HepG2 (cell line): ENCODE measurements around the gene TIMP4. TPM values are rescaled to one million over a fixed set of nuclear protein-coding genes. Genes with fewer than 3 reads are reported as not detected.

Experiments
- ATAC-seq: fragments of 200-7000 bp; cut with Tn5 transposase; 3 replicates; pipeline ENCODE4 v1.9.1; 2020; ENCODE audit warnings: mild to moderate bottlenecking, moderate library complexity
- BruUV-seq: library from RNA; stranded (reverse); fragments of 400-500 nt; replicated peaks from 2 replicates; lab custom pipeline; 2021; lab: Mats Ljungman, UMichigan
- CTCF ChIA-PET: fragments of 300-600 bp; formaldehyde crosslinking; extraction: SDS; loops from one replicate; lab custom pipeline; 2021; ENCODE audit warnings: low total read pairs, inconsistent platforms, low intra/inter-chr PET ratio; lab: Yijun Ruan, JAX
- POLR2A ChIA-PET: fragments of 350-600 bp; sonication (Branson Sonifier 250); formaldehyde crosslinking; loops from one replicate; lab custom pipeline; 2020; ENCODE audit warnings: antibody characterized with exemption, inconsistent platforms; lab: Yijun Ruan, JAX
- DNase-seq: peaks from one replicate; pipeline ENCODE4 v3.0.0-alpha.2; 2015; ENCODE audit warnings: low spot score
- FAIRE-seq: peaks from 3 replicates; lab custom pipeline; 2011; peaks lifted over from hg19 to GRCh38; lab: Jason Lieb, UNC
- H2AFZ ChIP-seq: one replicate; pipeline ENCODE4 v1.6.1; 2011; ENCODE audit warnings: low read length, inconsistent platforms
- H3K27ac ChIP-seq: fragments of 300-600 bp; 3 replicates; pipeline ENCODE4 v1.8.0; 2011; ENCODE audit warnings: mixed run types, mild to moderate bottlenecking, mixed read lengths, low read length, inconsistent platforms; ENCODE audit not compliant: insufficient read depth; ENCODE audit errors: extremely low read length
- H3K27me3 ChIP-seq, 2 experiments: fragments of 200-600 bp in 1 of 2; 2 replicates in 1 of 2; 3 replicates in 1 of 2; pipeline versions ENCODE4 v1.6.0 to v1.8.0; 2011; ENCODE audit warnings: low read length in 2 of 2, mild to moderate bottlenecking in 2 of 2, moderate library complexity in 2 of 2, inconsistent platforms in 1 of 2; ENCODE audit not compliant: insufficient read depth in 2 of 2, control insufficient read depth in 1 of 2
- H3K36me3 ChIP-seq, 2 experiments: fragments of 200-600 bp in 1 of 2; replicated peaks in 1 of 2; 2 replicates in 1 of 2; 3 replicates in 1 of 2; pipeline versions ENCODE4 v1.5.1 to v1.8.0; 2011; ENCODE audit warnings: low read length in 2 of 2, inconsistent platforms in 1 of 2; ENCODE audit not compliant: insufficient read depth in 2 of 2, control insufficient read depth in 1 of 2
- H3K4me1 ChIP-seq: 2 replicates; pipeline ENCODE4 v1.5.1; 2012; ENCODE audit warnings: low read length, inconsistent platforms; ENCODE audit not compliant: insufficient read depth
- H3K4me2 ChIP-seq: 2 replicates; pipeline ENCODE4 v1.6.0; 2011; ENCODE audit warnings: low read depth, low read length, inconsistent platforms
- H3K4me3 ChIP-seq, 3 experiments: fragments of 200-600 bp in 1 of 3; sonication (generic), shearing (Covaris generic) in 1 of 3; replicated peaks in 1 of 3; 2 replicates each; pipeline ENCODE4 v1.5.1; 2011 to 2016; ENCODE audit warnings: low read length in 3 of 3, inconsistent platforms in 2 of 3, low read depth in 2 of 3, mild to moderate bottlenecking in 2 of 3, control low read depth in 1 of 3, mixed read lengths in 1 of 3; ENCODE audit not compliant: insufficient read depth in 1 of 3
- H3K79me2 ChIP-seq: one replicate; pipeline ENCODE4 v1.6.1; 2011; ENCODE audit warnings: low read length, inconsistent platforms; ENCODE audit not compliant: insufficient read depth
- H3K9ac ChIP-seq: 2 replicates; pipeline ENCODE4 v1.6.0; 2011; ENCODE audit warnings: mild to moderate bottlenecking, low read depth, low read length, inconsistent platforms; ENCODE audit not compliant: insufficient read depth
- H3K9me3 ChIP-seq: 2 replicates; pipeline ENCODE4 v1.5.1; 2012; ENCODE audit warnings: mild to moderate bottlenecking, low read length
- H4K20me1 ChIP-seq: 2 replicates; pipeline ENCODE4 v1.6.0; 2011; ENCODE audit warnings: inconsistent platforms, mild to moderate bottlenecking, low read length, moderate library complexity; ENCODE audit not compliant: insufficient read depth
- FOXA3 ChIP-seq: IDR thresholded peaks from 2 replicates; pipeline ENCODE4 v1.6.1; 2016; ENCODE audit warnings: missing genetic modification reagents, missing compliant biosample characterization
- FOXP1 ChIP-seq, 2 experiments: fragments of 450-650 bp in 1 of 2; IDR thresholded peaks; 2 replicates each; pipeline ENCODE4 v1.6.1; 2017 to 2018; ENCODE audit warnings: antibody characterized with exemption in 1 of 2
- HNF4A ChIP-seq: sonication (generic); formaldehyde crosslinking; IDR thresholded peaks from 2 replicates; pipeline ENCODE4 v1.4.0; 2020; ENCODE audit warnings: missing genetic modification reagents
- HNRNPL ChIP-seq: fragments of 200-400 bp; formaldehyde crosslinking; IDR thresholded peaks from 2 replicates; pipeline ENCODE4 v1.6.1; 2017; ENCODE audit warnings: mild to moderate bottlenecking, low read depth, low read length
- JUND ChIP-seq: sonication (generic); formaldehyde crosslinking; IDR thresholded peaks from 2 replicates; pipeline ENCODE4 v1.8.0; 2022; ENCODE audit warnings: mild to moderate bottlenecking, missing genetic modification reagents
- KDM3A ChIP-seq: IDR thresholded peaks from 2 replicates; pipeline ENCODE4 v1.6.1; 2018; ENCODE audit warnings: low read depth, missing compliant biosample characterization
- NFATC3 ChIP-seq: sonication (generic); formaldehyde crosslinking; IDR thresholded peaks from 2 replicates; pipeline ENCODE4 v1.5.1; 2020; ENCODE audit warnings: mild to moderate bottlenecking, missing genetic modification reagents
- SMAD9 ChIP-seq: sonication (generic); formaldehyde crosslinking; IDR thresholded peaks from 2 replicates; pipeline ENCODE4 v1.5.1; 2020; ENCODE audit warnings: mild to moderate bottlenecking, missing genetic modification reagents
- TBX3 ChIP-seq: fragments of 450-650 bp; IDR thresholded peaks from 2 replicates; pipeline ENCODE4 v1.6.1; 2017; ENCODE audit warnings: antibody characterized with exemption, mild to moderate bottlenecking, inconsistent platforms, borderline replicate concordance
- ZNF251 ChIP-seq: sonication (generic); formaldehyde crosslinking; IDR thresholded peaks from 2 replicates; pipeline ENCODE4 v1.9.0; 2021; ENCODE audit warnings: mild to moderate bottlenecking, missing genetic modification reagents
- ZNF263 ChIP-seq: sonication (generic); formaldehyde crosslinking; IDR thresholded peaks from 2 replicates; pipeline ENCODE4 v1.4.0; 2020; ENCODE audit warnings: missing genetic modification reagents
- ZNF33B ChIP-seq: sonication (generic); formaldehyde crosslinking; IDR thresholded peaks from 2 replicates; pipeline ENCODE4 v1.5.1; 2020; ENCODE audit warnings: mild to moderate bottlenecking, missing genetic modification reagents
- ZNF616 ChIP-seq: sonication (generic); formaldehyde crosslinking; IDR thresholded peaks from 2 replicates; pipeline ENCODE4 v1.5.0; 2020; ENCODE audit warnings: low read depth, mild to moderate bottlenecking, missing genetic modification reagents
- WGBS: methylation state at CpG from one replicate; pipeline ENCODE4 v1.1.6; 2017; ENCODE audit warnings: low lambda C conversion rate; 5-methylcytosine and 5-hydroxymethylcytosine counted together
- in situ Hi-C: cut with HindIII; loops from 2 replicates; pipeline ENCODE4 v1.10.0; 2017; ENCODE audit warnings: low pct_unique_long_range_greater_than_20kb; ENCODE audit not compliant: extremely low pct_ligation_motif_present
- intact Hi-C: fragments of 100-400 bp; cut with micrococcal nuclease; formaldehyde crosslinking; loops from one replicate; pipeline ENCODE4 v1.10.0; 2022; ENCODE audit not compliant: unreplicated experiment
- polyA plus RNA-seq, 8 experiments: library from polyadenylated mRNA; depleted of rRNA in 3 of 8; stranded (reverse) in 7 of 8; unstranded in 1 of 8; fragments of >200 nt; fragmentation: Illumina TruSeq in 4 of 8; extraction: Trizol in 4 of 8; gene quantifications; 2 replicates each; pipeline versions ENCODE4 v1.2.1 to v1.2.3, GENCODE V29; 2011 to 2016; ENCODE audit warnings: low read depth in 4 of 8, missing spikeins in 1 of 8, mixed read lengths in 1 of 8; ENCODE audit not compliant: insufficient read depth in 1 of 8
- total RNA-seq, 5 experiments: library from RNA; depleted of rRNA; stranded (reverse); fragments of >200 nt; fragmentation: Illumina TruSeq; extraction: Trizol; gene quantifications; 2 replicates each; pipeline ENCODE4 v1.2.3, GENCODE V29; 2016; ENCODE audit warnings: low read depth in 1 of 5
- TF ChIP-seq, protein P1 (sequence below): IDR thresholded peaks from 2 replicates; pipeline ENCODE4 v1.4.0; 2020; ENCODE audit warnings: mild to moderate bottlenecking, missing genetic modification reagents
- TF ChIP-seq, protein P2 (sequence below): IDR thresholded peaks from 2 replicates; pipeline ENCODE4 v1.6.1; 2016; ENCODE audit warnings: low read depth, missing genetic modification reagents, missing compliant biosample characterization
- TF ChIP-seq, protein P3 (sequence below): sonication (generic); formaldehyde crosslinking; IDR thresholded peaks from 2 replicates; pipeline ENCODE4 v1.4.0; 2020; ENCODE audit warnings: mild to moderate bottlenecking, missing genetic modification reagents

The TIMP4 gene
- total and polyA plus RNA-seq, 2 of the 13 experiments (the other 11 are each of a cell fraction or from before 2014, with no cell fraction given) = 0.05 to 0.07 TPM

DNA sequence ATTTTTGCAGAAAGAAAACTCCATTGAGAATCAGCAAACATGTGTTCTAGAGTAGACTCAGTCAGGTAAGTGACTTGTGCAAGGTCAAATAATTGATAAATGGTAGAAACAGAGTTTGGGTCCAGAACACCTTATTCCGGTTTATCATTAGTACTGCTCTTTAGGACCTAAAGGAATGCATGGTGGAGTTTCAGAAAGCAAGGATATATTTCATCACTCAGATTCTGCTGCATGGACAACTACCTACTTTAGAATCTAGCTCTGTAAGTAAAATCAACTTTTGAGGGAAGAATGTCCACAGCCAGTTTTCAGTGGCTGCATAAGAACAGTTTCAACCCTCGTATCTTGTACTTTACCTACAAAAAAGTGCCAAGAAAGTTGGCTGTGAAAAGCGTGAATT is 43.6 kb downstream of the TIMP4 start:
- ATAC-seq (no peak), DNase-seq (no peak), FAIRE-seq (no peak)
- no TSS peak for BruUV-seq
- Histone ChIP-seq H3K9me3 (no peaks in the 10 kb centered on the region; the same call in 1 of the 2 replicates), H3K4me3 (no peak overlapping the region), H3K9ac (no peak overlapping the region), H3K4me1 (no peaks in the 10 kb centered on the region), H3K27ac (no peak overlapping the region), H3K79me2 (no peaks in the 10 kb centered on the region), H3K27me3 (no peaks in the 10 kb centered on the region; a peak in 1 of 5 replicates), H3K36me3 (no peaks in the 10 kb centered on the region), H3K4me2 (no peak overlapping the region), H4K20me1 (no peaks in the 10 kb centered on the region), H2AFZ (no peak overlapping the region)
- CTCF ChIA-PET = no interaction called here
- 15% methylated on average over 3 of the region's 3 CpGs for WGBS
- in situ Hi-C loops (no loop called here), intact Hi-C loops (no loop called here)
- no peak for TF ChIP-seq HNRNPL
- TF ChIP-seq, protein P1, sequence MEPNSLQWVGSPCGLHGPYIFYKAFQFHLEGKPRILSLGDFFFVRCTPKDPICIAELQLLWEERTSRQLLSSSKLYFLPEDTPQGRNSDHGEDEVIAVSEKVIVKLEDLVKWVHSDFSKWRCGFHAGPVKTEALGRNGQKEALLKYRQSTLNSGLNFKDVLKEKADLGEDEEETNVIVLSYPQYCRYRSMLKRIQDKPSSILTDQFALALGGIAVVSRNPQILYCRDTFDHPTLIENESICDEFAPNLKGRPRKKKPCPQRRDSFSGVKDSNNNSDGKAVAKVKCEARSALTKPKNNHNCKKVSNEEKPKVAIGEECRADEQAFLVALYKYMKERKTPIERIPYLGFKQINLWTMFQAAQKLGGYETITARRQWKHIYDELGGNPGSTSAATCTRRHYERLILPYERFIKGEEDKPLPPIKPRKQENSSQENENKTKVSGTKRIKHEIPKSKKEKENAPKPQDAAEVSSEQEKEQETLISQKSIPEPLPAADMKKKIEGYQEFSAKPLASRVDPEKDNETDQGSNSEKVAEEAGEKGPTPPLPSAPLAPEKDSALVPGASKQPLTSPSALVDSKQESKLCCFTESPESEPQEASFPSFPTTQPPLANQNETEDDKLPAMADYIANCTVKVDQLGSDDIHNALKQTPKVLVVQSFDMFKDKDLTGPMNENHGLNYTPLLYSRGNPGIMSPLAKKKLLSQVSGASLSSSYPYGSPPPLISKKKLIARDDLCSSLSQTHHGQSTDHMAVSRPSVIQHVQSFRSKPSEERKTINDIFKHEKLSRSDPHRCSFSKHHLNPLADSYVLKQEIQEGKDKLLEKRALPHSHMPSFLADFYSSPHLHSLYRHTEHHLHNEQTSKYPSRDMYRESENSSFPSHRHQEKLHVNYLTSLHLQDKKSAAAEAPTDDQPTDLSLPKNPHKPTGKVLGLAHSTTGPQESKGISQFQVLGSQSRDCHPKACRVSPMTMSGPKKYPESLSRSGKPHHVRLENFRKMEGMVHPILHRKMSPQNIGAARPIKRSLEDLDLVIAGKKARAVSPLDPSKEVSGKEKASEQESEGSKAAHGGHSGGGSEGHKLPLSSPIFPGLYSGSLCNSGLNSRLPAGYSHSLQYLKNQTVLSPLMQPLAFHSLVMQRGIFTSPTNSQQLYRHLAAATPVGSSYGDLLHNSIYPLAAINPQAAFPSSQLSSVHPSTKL (CRISPR knock-in tag) = no peak
- TF ChIP-seq SMAD9 (CRISPR knock-in tag) = no peak
- TF ChIP-seq FOXA3 (CRISPR knock-in tag) = no peak
- TF ChIP-seq KDM3A (CRISPR knock-in tag) = no peak
- TF ChIP-seq ZNF251 (CRISPR knock-in tag) = no peak
- TF ChIP-seq ZNF33B = no peak
- no peak for TF ChIP-seq HNF4A (CRISPR knock-in tag)
- no peak for TF ChIP-seq JUND
- TF ChIP-seq, protein P2, sequence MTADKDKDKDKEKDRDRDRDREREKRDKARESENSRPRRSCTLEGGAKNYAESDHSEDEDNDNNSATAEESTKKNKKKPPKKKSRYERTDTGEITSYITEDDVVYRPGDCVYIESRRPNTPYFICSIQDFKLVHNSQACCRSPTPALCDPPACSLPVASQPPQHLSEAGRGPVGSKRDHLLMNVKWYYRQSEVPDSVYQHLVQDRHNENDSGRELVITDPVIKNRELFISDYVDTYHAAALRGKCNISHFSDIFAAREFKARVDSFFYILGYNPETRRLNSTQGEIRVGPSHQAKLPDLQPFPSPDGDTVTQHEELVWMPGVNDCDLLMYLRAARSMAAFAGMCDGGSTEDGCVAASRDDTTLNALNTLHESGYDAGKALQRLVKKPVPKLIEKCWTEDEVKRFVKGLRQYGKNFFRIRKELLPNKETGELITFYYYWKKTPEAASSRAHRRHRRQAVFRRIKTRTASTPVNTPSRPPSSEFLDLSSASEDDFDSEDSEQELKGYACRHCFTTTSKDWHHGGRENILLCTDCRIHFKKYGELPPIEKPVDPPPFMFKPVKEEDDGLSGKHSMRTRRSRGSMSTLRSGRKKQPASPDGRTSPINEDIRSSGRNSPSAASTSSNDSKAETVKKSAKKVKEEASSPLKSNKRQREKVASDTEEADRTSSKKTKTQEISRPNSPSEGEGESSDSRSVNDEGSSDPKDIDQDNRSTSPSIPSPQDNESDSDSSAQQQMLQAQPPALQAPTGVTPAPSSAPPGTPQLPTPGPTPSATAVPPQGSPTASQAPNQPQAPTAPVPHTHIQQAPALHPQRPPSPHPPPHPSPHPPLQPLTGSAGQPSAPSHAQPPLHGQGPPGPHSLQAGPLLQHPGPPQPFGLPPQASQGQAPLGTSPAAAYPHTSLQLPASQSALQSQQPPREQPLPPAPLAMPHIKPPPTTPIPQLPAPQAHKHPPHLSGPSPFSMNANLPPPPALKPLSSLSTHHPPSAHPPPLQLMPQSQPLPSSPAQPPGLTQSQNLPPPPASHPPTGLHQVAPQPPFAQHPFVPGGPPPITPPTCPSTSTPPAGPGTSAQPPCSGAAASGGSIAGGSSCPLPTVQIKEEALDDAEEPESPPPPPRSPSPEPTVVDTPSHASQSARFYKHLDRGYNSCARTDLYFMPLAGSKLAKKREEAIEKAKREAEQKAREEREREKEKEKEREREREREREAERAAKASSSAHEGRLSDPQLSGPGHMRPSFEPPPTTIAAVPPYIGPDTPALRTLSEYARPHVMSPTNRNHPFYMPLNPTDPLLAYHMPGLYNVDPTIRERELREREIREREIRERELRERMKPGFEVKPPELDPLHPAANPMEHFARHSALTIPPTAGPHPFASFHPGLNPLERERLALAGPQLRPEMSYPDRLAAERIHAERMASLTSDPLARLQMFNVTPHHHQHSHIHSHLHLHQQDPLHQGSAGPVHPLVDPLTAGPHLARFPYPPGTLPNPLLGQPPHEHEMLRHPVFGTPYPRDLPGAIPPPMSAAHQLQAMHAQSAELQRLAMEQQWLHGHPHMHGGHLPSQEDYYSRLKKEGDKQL (CRISPR knock-in tag) = no peak
- no peak for TF ChIP-seq NFATC3 (CRISPR knock-in tag)
- TF ChIP-seq TBX3 = no peak
- no peak for TF ChIP-seq FOXP1 (IDR thresholded peaks at IDR 0.05)
- no peak for TF ChIP-seq FOXP1 (CRISPR knock-in tag; IDR thresholded peaks at IDR 0.05)
- TF ChIP-seq ZNF263 = no peak
- TF ChIP-seq, protein P3, sequence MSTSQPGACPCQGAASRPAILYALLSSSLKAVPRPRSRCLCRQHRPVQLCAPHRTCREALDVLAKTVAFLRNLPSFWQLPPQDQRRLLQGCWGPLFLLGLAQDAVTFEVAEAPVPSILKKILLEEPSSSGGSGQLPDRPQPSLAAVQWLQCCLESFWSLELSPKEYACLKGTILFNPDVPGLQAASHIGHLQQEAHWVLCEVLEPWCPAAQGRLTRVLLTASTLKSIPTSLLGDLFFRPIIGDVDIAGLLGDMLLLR (CRISPR knock-in tag) = no peak
- TF ChIP-seq ZNF616 (CRISPR knock-in tag) = no peak
- POLR2A ChIA-PET = no interaction called here
